NCI-H2107 treated with DMSO at 0.1 percent for 48 hours (cell line): ENCODE data around the gene CAV1.

Experiments
- DNase-seq: peaks from one replicate; lab custom pipeline; 2025; ENCODE audit not compliant: unreplicated experiment; lab: John Stamatoyannopoulos, UW

CAV1 gene

GRCh38 chr7:116610210-116610609, 85.4 kb downstream of the CAV1 start:
- DNase-seq = no peak

- no peak for DNase-seq
Observed at GRCh38 chr7:116610721-116611120, 85.9 kb downstream of the CAV1 start.
